MG63 (cell line): ENCODE data around the gene TCAP. TPM values are rescaled to one million over a fixed set of nuclear protein-coding genes. Genes with fewer than 3 reads are reported as not detected.

Experiments
- DNase-seq: peaks from one replicate; pipeline ENCODE4 v3.0.0-alpha.2; 2020
- H3K27me3 ChIP-seq: fragments of 250-450 bp; sonication (Bioruptor Pico); 2 replicates; pipeline ENCODE4 v1.5.1; 2020; ENCODE audit warnings: mild to moderate bottlenecking, moderate library complexity
- H3K36me3 ChIP-seq: fragments of 250-450 bp; sonication (Bioruptor Pico); 2 replicates; pipeline ENCODE4 v1.5.1; 2020; ENCODE audit warnings: mild to moderate bottlenecking, moderate library complexity
- H3K4me3 ChIP-seq: fragments of 250-450 bp; sonication (Bioruptor Pico); 2 replicates; pipeline ENCODE4 v1.5.1; 2020; ENCODE audit warnings: mild to moderate bottlenecking, moderate library complexity
- H3K9me3 ChIP-seq: fragments of 250-450 bp; sonication (Bioruptor Pico); 2 replicates; pipeline ENCODE4 v1.5.1; 2020; ENCODE audit warnings: mild to moderate bottlenecking, moderate library complexity
- total RNA-seq: library from RNA; depleted of rRNA; stranded (reverse); fragments of >200 nt; shearing (Covaris generic); gene quantifications from 2 replicates; pipeline ENCODE4 v1.2.3, GENCODE V29; 2014; ENCODE audit warnings: low replicate concordance

Gene TCAP
- total RNA-seq, 1 experiment from 2014 or later = 0.07 TPM

DNA sequence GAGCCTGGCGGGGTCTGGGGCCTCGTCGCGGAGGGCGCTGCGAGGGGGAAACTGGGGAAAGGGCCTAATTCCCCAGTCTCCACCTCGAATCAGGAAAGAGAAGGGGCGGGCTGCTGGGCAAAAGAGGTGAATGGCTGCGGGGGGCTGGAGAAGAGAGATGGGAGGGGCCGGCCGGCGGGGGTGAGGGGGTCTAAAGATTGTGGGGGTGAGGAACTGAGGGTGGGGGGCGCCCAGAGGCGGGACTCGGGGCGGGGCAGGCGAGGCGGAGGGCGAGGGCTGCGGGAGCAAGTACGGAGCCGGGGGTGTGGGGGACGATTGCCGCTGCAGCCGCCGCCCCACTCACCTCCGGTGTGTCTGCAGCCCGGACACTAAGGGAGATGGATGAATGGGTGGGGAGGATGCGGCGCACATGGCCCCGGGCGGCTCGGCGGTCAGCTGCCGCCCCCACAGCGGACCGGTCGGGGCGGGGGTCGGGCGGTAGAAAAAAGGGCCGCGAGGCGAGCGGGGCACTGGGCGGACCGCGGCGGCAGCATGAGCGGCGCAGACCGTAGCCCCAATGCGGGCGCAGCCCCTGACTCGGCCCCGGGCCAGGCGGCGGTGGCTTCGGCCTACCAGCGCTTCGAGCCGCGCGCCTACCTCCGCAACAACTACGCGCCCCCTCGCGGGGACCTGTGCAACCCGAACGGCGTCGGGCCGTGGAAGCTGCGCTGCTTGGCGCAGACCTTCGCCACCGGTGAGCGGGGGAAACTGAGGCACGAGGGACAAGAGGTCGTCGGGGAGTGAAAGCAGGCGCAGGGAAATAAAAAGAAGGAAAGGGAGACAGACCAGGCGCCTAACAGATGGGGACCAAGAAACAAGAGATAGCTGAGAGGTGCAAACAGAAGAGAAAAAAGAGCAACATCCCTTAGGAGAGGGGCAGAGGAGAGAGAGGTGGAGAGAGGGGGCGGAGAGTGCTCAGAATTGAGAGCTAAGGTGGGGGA lies 3.1 kb downstream of the TCAP start, which contains the start of gene PNMT:
Gene PNMT, plus strand, starts transcription at position 509 of the 980 bp plus-strand sequence. Its CDS starts 23 bp downstream, at position 532.
- no peaks in the 10 kb centered on the region for H3K27me3 ChIP-seq
- no peak within 1 kb of the TSS for H3K4me3 ChIP-seq
- DNase-seq = peak; percentile 46
- H3K9me3 ChIP-seq = no peaks in the 10 kb centered on the region
- no peaks in the 10 kb centered on the region for H3K36me3 ChIP-seq

DNA sequence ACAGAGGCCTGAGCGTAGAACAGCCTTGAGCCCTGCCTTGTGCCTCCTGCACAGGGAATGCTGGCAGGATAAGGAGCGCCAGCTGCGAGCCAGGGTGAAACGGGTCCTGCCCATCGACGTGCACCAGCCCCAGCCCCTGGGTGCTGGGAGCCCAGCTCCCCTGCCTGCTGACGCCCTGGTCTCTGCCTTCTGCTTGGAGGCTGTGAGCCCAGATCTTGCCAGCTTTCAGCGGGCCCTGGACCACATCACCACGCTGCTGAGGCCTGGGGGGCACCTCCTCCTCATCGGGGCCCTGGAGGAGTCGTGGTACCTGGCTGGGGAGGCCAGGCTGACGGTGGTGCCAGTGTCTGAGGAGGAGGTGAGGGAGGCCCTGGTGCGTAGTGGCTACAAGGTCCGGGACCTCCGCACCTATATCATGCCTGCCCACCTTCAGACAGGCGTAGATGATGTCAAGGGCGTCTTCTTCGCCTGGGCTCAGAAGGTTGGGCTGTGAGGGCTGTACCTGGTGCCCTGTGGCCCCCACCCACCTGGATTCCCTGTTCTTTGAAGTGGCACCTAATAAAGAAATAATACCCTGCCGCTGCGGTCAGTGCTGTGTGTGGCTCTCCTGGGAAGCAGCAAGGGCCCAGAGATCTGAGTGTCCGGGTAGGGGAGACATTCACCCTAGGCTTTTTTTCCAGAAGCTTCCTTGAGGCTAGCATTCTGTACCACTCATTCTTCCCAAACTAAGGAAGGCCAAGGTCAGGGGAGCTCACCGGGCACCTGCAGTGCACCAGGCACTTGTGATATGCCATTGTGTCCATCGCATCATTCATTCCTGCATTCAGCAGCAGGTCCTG lies 5.0 kb downstream of the TCAP start:
- no peaks in the 10 kb centered on the region for H3K9me3 ChIP-seq
- no peaks in the 10 kb centered on the region for H3K36me3 ChIP-seq
- no peaks in the 10 kb centered on the region for H3K27me3 ChIP-seq
- DNase-seq = no peak
- H3K4me3 ChIP-seq = no peak overlapping the region

DNA sequence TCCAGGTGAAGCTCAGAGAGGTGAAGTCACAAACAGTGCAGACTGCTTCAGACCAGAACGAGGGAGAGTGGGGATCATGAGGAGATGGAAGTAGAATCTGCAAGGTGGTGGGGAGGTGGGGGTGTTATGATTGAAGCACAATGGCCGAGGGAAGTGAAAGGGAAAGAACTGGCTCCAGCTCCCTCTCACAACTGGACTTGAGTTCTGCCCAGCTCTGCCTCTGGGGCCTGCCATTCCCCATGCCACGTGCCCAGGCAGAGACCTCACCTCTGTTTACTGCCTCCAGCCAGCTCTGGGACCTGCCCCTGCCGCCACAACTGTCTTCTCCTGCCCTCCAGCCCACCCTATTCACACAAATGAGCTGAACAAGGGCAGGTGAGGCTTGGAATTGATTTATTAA lies 5.6 kb downstream of the TCAP start:
- no peaks in the 10 kb centered on the region for H3K36me3 ChIP-seq
- no peak overlapping the region for H3K4me3 ChIP-seq
- H3K27me3 ChIP-seq = no peaks in the 10 kb centered on the region
- no peaks in the 10 kb centered on the region for H3K9me3 ChIP-seq
- DNase-seq = no peak

DNA sequence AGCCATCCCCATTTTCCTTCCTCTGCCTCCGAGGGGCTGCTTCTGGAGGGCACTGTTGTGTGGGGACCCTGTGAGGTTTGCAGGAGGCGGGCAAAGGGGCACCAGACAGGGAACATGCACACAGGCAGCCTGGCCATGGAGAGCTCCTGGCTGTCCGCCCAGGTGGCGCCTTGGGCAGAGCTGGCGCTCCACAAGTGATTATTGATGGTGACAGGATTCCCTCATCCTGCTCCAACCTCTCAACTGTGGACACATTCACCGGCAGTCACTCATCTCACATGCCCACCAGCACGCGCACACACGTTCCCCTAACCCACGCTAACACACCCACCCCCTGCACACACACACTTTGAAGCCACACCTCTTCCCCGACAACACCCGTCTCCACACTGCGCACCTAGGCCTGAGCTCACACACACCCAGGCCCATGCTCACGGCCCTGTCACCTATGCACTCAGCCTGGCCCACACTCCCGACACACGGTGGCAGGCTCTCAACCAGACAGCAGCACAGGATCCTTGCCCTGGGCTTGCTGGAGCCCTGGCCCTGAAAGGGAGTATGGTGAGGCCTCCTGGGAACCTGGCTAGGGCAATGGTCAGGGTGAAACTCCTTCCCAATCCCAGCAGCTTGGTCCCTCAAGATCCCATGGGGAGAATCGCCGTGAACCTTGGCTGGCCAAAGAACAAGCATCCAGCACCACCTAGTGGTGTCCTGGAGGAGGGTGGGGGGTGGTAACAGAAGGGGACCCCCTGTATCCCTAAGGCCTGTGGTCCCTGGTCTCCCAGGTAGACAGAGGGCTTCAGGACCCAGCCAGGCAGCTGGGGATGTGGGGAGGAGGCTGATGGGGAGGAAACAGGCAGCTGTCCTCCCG lies 6.7 kb downstream of the TCAP start:
- H3K36me3 ChIP-seq = no peaks in the 10 kb centered on the region
- H3K9me3 ChIP-seq = no peaks in the 10 kb centered on the region
- no peak overlapping the region for H3K4me3 ChIP-seq
- no peaks in the 10 kb centered on the region for H3K27me3 ChIP-seq
- peak; percentile 25 for DNase-seq

DNA sequence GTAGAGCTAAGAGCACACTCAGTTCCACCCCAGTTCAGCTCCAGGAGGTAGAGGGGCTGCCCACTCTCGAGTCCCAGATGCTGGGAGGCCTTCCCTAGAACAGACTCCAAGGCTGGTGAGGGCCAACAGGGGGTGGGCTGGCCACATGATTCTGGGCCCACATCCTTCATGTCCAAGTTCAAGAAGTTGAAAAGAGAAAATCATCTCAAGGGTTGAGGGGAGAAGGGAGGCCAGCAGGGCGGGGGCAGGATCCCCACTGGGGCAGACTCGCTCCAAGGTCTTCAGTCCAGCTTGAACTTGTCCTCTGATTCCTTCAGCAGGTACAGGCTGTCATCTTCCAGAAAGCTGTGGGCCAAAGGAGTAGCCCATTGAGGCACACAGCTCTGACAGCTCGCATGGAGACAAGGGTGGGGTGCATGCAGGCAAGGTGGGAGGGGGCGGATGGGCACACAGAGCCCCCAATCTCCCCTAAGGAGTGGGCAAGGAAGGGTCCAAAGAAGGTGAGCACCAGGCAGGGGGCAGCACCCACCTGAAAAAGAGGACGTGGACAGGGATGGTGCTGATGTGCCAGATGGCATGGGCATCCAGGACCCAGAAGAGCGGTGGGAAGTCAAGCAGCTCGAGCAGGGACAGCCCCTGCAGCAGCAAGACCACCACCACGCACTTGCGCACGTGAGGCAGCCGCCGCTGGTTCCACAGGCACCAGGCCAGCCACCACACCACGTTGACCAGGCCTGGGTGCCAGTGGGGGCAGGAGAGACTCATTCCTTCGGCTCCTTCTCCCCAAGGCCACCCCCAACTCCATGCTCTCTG lies 7.6 kb downstream of the TCAP start:
- Histone ChIP-seq H3K4me3 (no peak overlapping the region), H3K9me3 (no peaks in the 10 kb centered on the region), H3K27me3 (no peaks in the 10 kb centered on the region), H3K36me3 (no peaks in the 10 kb centered on the region)
- DNase-seq = no peak

DNA sequence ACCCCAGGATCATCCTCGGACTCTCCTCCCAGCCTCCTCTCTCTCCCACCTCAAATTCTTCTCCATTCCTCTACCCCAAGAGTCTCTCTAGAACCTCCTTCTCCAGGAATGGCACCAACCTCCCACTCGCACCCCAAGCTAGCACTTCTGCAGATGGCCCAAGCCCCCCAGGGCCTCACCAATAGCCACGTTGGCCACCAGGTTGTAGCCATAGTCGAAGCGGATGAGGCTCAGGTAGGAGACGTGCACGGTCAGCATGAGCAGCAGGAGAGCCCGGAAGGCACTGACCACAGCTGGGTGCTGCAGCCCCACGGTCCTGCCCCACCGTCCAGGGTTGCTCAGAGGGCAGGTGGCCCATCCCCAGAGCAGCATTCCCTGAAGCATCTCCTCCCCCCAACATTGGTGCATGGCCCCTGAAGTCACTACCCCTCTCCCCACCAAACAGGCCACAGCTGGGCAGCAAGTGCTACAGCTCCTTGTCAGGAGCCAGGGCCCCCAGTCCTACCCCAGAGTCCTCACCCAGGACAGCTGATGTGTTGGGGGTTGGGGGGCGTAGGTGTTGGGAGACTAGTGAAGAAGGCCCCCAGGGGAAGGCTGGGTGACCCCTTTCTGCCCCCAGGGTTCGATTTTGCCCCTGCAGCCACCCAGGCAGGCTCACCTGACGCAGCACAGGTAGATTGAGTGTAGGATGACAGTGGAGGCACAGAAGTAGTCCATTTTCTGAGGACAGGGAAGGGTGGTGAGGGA lies 8.4 kb downstream of the TCAP start:
- no peak for DNase-seq
- no peaks in the 10 kb centered on the region for H3K9me3 ChIP-seq
- no peaks in the 10 kb centered on the region for H3K36me3 ChIP-seq
- no peak overlapping the region for H3K4me3 ChIP-seq
- H3K27me3 ChIP-seq = no peaks in the 10 kb centered on the region

DNA sequence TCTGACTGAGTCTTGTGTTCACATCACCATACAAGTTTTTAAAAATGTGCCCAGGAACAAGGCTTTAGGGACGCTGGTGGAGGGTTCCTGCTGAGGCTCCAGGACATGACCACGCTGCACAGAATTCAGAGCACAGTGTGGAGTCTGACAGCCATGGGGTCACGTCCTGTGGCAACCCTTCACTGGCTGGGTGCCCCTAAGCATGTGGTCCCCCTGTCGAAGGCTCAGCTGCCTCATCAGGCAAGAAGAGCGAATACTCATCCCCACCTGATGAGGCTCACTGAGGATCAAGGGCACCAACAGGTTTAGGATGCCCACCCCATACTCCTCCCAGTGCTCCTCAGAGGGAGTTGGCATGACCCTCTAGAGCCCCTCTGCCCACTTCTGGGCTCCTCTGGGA lies 9.0 kb downstream of the TCAP start:
- Histone ChIP-seq H3K36me3 (no peaks in the 10 kb centered on the region), H3K9me3 (no peaks in the 10 kb centered on the region), H3K27me3 (no peaks in the 10 kb centered on the region), H3K4me3 (no peak overlapping the region)
- DNase-seq = no peak

DNA sequence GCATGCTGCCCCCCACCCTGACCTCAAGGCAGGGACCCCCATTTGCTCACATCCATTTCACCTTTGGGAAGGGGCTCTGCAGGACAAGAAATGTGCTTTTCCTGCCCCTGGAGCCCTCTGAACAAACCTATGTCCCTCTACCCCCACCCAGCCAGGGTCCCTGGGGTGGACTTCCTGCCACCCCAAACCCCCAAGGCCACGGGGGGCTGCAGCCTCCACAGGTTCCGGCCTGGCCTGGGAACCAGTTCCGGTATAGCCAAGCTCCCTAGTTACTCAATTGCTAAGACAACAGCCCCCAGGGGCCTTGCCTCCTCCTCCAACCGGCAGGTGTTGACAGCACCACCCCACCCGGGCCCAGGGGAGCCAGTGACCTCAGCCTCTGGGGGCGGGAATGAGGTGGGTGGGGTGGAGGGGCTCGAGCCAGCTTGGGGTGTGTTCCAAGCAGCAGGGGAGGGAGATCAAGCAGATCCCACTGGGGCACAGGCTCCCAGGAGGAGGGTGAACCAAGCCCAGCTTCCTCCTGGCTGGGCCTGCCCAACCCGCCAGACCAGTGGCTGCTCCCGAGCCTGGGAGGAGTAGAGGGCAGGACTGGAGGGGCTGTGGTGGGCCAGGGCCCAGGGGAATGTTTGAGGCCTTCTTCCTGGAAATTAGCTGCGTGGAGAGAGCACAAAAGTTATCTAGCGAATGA lies 9.7 kb downstream of the TCAP start:
- no peak overlapping the region for H3K4me3 ChIP-seq
- peak; percentile 40 for DNase-seq

DNA sequence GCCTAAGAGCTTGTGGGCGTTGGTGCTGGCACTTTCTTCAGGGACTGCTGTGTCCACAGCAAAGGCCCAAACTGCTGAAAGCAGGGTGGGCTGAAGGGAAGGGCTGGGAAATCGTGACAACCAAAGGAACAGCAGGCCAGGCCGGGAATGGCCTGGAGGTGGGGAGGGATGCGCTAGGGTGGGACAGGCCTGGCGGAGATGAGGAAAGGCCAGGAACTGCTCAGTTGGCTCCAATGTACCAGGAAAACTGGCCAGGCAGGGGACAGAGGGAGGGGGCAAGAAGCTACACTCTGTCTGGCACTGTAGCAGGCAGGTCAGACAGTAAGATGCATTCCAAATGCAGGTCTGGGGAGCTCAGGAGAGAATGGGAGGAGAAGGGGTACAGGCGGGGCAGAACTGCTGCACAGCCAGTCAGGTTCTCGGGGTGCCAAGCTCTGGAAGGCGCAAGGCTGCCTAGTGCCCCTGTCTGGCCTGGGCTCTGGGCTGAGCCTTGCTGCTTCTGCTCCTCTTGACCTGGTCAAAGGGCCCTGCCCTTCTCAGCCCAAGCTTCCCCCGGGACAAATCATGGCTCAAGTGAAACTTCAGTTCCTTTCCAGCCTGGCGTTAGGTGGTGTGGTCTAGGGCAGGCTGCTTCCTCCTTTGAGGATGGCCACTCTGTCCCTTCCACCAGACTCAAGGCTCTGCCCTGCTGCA lies 10.4 kb downstream of the TCAP start:
- Histone ChIP-seq H3K4me3 (no peak overlapping the region), H3K9me3 (no peaks in the 10 kb centered on the region)
- no peak for DNase-seq

More for the DNA sequence above, 9.7 kb downstream of the TCAP start:
- Histone ChIP-seq H3K36me3 (no peaks in the 10 kb centered on the region), H3K9me3 (no peaks in the 10 kb centered on the region), H3K27me3 (no peaks in the 10 kb centered on the region)

DNA sequence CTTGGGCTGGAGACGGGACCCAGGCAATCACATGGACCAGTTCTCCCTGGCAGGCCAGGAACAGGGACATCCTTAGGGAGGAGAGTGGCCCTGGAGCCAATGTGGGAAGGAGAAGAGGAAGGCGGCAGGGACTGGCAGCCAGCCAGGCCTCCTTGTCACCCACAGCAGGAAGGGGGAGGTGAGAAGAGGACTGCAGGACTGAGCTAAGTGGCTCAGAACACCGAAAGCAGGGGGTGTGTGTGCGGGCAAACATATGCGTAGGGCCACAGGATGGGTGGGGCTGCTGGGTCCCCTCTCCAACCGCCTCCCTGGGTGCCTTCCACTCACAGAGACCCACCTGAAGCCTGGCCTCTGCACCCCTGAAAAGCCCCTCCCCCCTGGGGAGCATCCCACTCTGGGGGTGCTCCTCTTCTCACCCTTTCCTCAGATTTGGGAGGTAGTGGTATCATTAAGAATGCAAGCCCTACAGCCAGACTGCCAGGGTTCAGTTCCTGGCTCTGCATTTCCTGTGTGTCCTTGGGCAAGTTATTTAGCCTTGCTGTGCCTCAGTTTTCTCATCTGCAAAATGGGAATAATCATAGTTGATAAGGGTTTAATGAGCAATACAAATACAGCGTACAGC lies 11.2 kb downstream of the TCAP start:
- DNase-seq = no peak
- no peaks in the 10 kb centered on the region for H3K36me3 ChIP-seq
- no peaks in the 10 kb centered on the region for H3K27me3 ChIP-seq
- H3K9me3 ChIP-seq = no peaks in the 10 kb centered on the region
- no peak overlapping the region for H3K4me3 ChIP-seq

More for the DNA sequence above, 10.4 kb downstream of the TCAP start:
- Histone ChIP-seq H3K27me3 (no peaks in the 10 kb centered on the region), H3K36me3 (no peaks in the 10 kb centered on the region)

DNA sequence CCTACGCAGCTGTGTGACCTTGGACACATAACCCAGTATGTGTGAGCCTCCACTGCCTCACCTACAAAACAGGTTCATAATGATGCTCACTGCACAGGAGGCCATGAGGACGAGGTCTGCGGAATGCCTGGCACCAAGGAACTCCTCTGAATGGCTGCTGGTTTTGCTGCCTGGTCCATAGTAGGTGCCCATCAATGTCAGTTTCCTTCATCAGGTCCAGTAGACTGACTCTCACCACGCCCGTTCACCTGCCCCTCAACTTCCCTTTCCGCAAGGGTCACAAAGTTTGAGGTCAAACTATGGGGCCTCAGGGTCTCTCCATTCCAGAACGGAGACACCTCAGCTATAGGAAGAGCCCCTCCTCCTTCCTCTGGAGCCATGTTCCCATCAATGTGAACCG lies 11.9 kb downstream of the TCAP start:
- no peaks in the 10 kb centered on the region for H3K27me3 ChIP-seq
- no peaks in the 10 kb centered on the region for H3K36me3 ChIP-seq
- H3K9me3 ChIP-seq = no peaks in the 10 kb centered on the region
- no peak for DNase-seq
- no peak overlapping the region for H3K4me3 ChIP-seq

DNA sequence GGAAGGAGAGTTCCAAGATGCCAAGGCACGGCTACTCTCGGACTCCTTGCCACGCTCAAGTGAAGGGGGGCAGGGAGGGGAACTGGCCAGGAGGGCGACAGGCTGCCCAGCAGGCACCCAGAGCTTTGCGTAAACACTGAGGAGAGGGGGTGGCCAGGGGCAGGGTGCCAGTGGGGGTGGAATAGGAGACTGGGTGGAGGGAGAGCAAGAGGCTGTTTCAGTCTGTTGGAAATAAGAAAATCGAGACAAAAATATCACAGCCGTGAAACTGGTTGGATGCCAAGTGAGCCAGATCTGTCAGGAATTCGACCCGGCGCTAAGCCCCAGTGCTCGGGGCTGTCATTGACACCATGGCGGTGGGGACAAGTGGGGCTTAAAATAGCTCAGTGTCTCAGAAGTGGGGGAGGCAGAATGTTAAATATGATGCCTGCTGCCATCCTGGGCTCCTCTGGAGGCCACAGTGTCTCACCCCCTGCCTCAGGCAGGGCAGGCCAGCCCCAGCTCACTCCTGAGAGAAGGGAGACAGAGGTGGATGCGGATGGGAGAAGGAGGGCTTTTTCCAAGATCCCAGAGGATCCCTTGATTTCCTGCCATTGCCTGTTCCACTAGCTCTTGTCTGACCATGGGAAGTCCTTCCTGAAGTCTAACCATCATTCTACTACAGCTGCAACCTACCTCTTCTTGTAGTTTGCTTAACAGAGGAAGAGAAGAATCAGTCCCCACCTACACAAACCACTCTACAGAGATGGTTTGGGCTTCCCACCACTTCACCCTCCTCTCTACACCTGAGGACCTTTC lies 12.6 kb downstream of the TCAP start:
- Histone ChIP-seq H3K27me3 (no peaks in the 10 kb centered on the region), H3K36me3 (no peaks in the 10 kb centered on the region), H3K4me3 (no peak overlapping the region), H3K9me3 (no peaks in the 10 kb centered on the region)
- DNase-seq = no peak
